HUES6 (cell line): ENCODE measurements around the gene DBN1.

Experiments used
- H3K27ac ChIP-seq: 2 replicates; pipeline ENCODE4 v1.7.0; 2013; ENCODE audit warnings: low read depth, mild to moderate bottlenecking, low read length, inconsistent platforms
- H3K27me3 ChIP-seq: 2 replicates; pipeline ENCODE4 v1.6.1; 2013; ENCODE audit warnings: low read length; ENCODE audit not compliant: control insufficient read depth, insufficient read depth
- H3K36me3 ChIP-seq: 2 replicates; pipeline ENCODE4 v1.6.1; 2013; ENCODE audit warnings: low read length; ENCODE audit not compliant: control insufficient read depth, insufficient read depth
- H3K4me1 ChIP-seq: 2 replicates; pipeline ENCODE4 v1.6.1; 2013; ENCODE audit warnings: low read length; ENCODE audit not compliant: control insufficient read depth, insufficient read depth
- H3K4me3 ChIP-seq: 2 replicates; pipeline ENCODE4 v1.5.1; 2013; ENCODE audit warnings: low read depth, low read length
- H3K9ac ChIP-seq: one replicate; pipeline ENCODE4 v1.6.1; 2013; ENCODE audit warnings: mild to moderate bottlenecking, low read length
- H3K9me3 ChIP-seq: 2 replicates; pipeline ENCODE4 v1.6.1; 2013; ENCODE audit warnings: low read depth, low read length; ENCODE audit not compliant: control insufficient read depth, insufficient read depth

Gene DBN1

GRCh38 chr5:177435847-177436536 lies 37.4 kb downstream of the DBN1 start:
- H3K4me3 ChIP-seq: no peak overlapping the region
- H3K4me1 ChIP-seq: peaks cover 6% of the 10 kb centered on the region; the same call in 1 of the 2 replicates
- H3K27me3 ChIP-seq: no peaks in the 10 kb centered on the region
- H3K36me3 ChIP-seq: peaks cover 85% of the 10 kb centered on the region
- no peak overlapping the region for H3K9ac ChIP-seq
- H3K27ac ChIP-seq: no peak overlapping the region
- no peaks in the 10 kb centered on the region for H3K9me3 ChIP-seq

GRCh38 chr5:177434942-177435738 lies 38.3 kb downstream of the DBN1 start:
- no peak overlapping the region for H3K27ac ChIP-seq
- H3K4me3 ChIP-seq: no peak overlapping the region
- H3K9me3 ChIP-seq: no peaks in the 10 kb centered on the region
- peaks cover 1% of the 10 kb centered on the region; the same call in 1 of the 2 replicates for H3K4me1 ChIP-seq
- H3K36me3 ChIP-seq: peaks cover 85% of the 10 kb centered on the region
- no peak overlapping the region for H3K9ac ChIP-seq
- no peaks in the 10 kb centered on the region for H3K27me3 ChIP-seq

GRCh38 chr5:177434437-177434836 lies 39.0 kb downstream of the DBN1 start:
- no peak overlapping the region for H3K9ac ChIP-seq
- no peaks in the 10 kb centered on the region for H3K27me3 ChIP-seq
- peaks cover 85% of the 10 kb centered on the region for H3K36me3 ChIP-seq
- H3K9me3 ChIP-seq: no peaks in the 10 kb centered on the region
- H3K4me1 ChIP-seq: no peaks in the 10 kb centered on the region
- H3K27ac ChIP-seq: no peak overlapping the region
- no peak overlapping the region for H3K4me3 ChIP-seq

- H3K27me3 ChIP-seq: no peaks in the 10 kb centered on the region
- no peak overlapping the region for H3K9ac ChIP-seq
- no peak overlapping the region for H3K27ac ChIP-seq
- no peak overlapping the region for H3K4me3 ChIP-seq
- peaks cover 82% of the 10 kb centered on the region for H3K36me3 ChIP-seq
- peaks cover 3% of the 10 kb centered on the region; the same call in 1 of the 2 replicates for H3K4me1 ChIP-seq
- no peaks in the 10 kb centered on the region for H3K9me3 ChIP-seq
Measured at GRCh38 chr5:177433658-177434217, 39.7 kb downstream of the DBN1 start.

GRCh38 chr5:177432839-177433657 lies 40.4 kb downstream of the DBN1 start:
- Histone ChIP-seq H3K27me3 (no peaks in the 10 kb centered on the region), H3K36me3 (peaks cover 75% of the 10 kb centered on the region), H3K4me1 (peaks cover 5% of the 10 kb centered on the region; the same call in 1 of the 2 replicates), H3K4me3 (no peak overlapping the region), H3K9me3 (no peaks in the 10 kb centered on the region), H3K27ac (no peak overlapping the region), H3K9ac (no peak overlapping the region)

- Histone ChIP-seq H3K9me3 (no peaks in the 10 kb centered on the region), H3K36me3 (peaks cover 68% of the 10 kb centered on the region), H3K4me3 (no peak overlapping the region), H3K27me3 (no peaks in the 10 kb centered on the region), H3K4me1 (peaks cover 13% of the 10 kb centered on the region), H3K27ac (no peak overlapping the region), H3K9ac (no peak overlapping the region)
Measured at GRCh38 chr5:177432143-177432838, 41.1 kb downstream of the DBN1 start.

GRCh38 chr5:177431317-177432142 lies 41.9 kb downstream of the DBN1 start:
- H3K9me3 ChIP-seq: no peaks in the 10 kb centered on the region
- H3K9ac ChIP-seq: no peak overlapping the region
- H3K27me3 ChIP-seq: no peaks in the 10 kb centered on the region
- no peak overlapping the region for H3K27ac ChIP-seq
- no peak overlapping the region for H3K4me3 ChIP-seq
- peaks cover 16% of the 10 kb centered on the region for H3K4me1 ChIP-seq
- peaks cover 62% of the 10 kb centered on the region for H3K36me3 ChIP-seq

GRCh38 chr5:177430972-177431316 lies 42.5 kb downstream of the DBN1 start:
- H3K9ac ChIP-seq: no peak overlapping the region
- H3K4me1 ChIP-seq: peaks cover 16% of the 10 kb centered on the region

GRCh38 chr5:177430140-177430951 lies 43.1 kb downstream of the DBN1 start:
- Histone ChIP-seq H3K9me3 (no peaks in the 10 kb centered on the region), H3K4me3 (no peak overlapping the region), H3K4me1 (peaks cover 19% of the 10 kb centered on the region), H3K27ac (no peak overlapping the region), H3K36me3 (peaks cover 51% of the 10 kb centered on the region), H3K27me3 (no peaks in the 10 kb centered on the region), H3K9ac (no peak overlapping the region)

More at GRCh38 chr5:177430972-177431316, 42.5 kb downstream of the DBN1 start:
- Histone ChIP-seq H3K27ac (no peak overlapping the region), H3K27me3 (no peaks in the 10 kb centered on the region), H3K9me3 (no peaks in the 10 kb centered on the region), H3K4me3 (no peak overlapping the region), H3K36me3 (peaks cover 56% of the 10 kb centered on the region)
